Neural cell (in vitro differentiated cells): Measurements from ENCODE around the gene PRIMA1. TPM values are rescaled to one million over a fixed set of nuclear protein-coding genes. Genes with fewer than 3 reads are reported as not detected.

Source experiments
- H2AFZ ChIP-seq: fragments of 200-600, 300-800 bp; sonication (generic), shearing (Covaris generic); 2 replicates; pipeline ENCODE4 v1.6.0; 2014; ENCODE audit warnings: low read depth, mild to moderate bottlenecking, antibody characterized with exemption, low read length, moderate library complexity
- H3F3A ChIP-seq: fragments of 200-600 bp; shearing (Covaris generic); 2 replicates; pipeline ENCODE4 v1.6.1; 2016; ENCODE audit warnings: mild to moderate bottlenecking, moderate library complexity, mixed read lengths, antibody characterized with exemption, low read length; ENCODE audit not compliant: insufficient read depth, poor library complexity, severe bottlenecking
- H3K27ac ChIP-seq: fragments of 200-600, 300-800 bp; sonication (generic), shearing (Covaris generic); 2 replicates; pipeline ENCODE4 v1.5.1; 2014; ENCODE audit warnings: mild to moderate bottlenecking, low read length, moderate library complexity
- H3K27me3 ChIP-seq: fragments of 300-800, 200-600 bp; sonication (generic), shearing (Covaris generic); 2 replicates; pipeline ENCODE4 v1.6.0; 2014; ENCODE audit warnings: mild to moderate bottlenecking, low read depth, low read length, moderate library complexity; ENCODE audit not compliant: insufficient read depth
- H3K36me3 ChIP-seq: fragments of 300-800, 200-600 bp; sonication (generic), shearing (Covaris generic); 2 replicates; pipeline ENCODE4 v1.5.1; 2014; ENCODE audit warnings: mild to moderate bottlenecking, antibody characterized with exemption, low read length, moderate library complexity; ENCODE audit not compliant: insufficient read depth
- H3K4me2 ChIP-seq: fragments of 300-800, 200-600 bp; sonication (generic), shearing (Covaris generic); 2 replicates; pipeline ENCODE4 v1.6.0; 2014; ENCODE audit warnings: mild to moderate bottlenecking, low read length
- H3K4me3 ChIP-seq: fragments of 300-800, 200-600 bp; sonication (generic), shearing (Covaris generic); 2 replicates; pipeline ENCODE4 v1.5.1; 2014; ENCODE audit warnings: mild to moderate bottlenecking, low read length, moderate library complexity
- H3K79me2 ChIP-seq: fragments of 200-600 bp; shearing (Covaris generic); replicated peaks from 2 replicates; pipeline ENCODE4 v1.6.0; 2014; ENCODE audit warnings: mild to moderate bottlenecking, low read length, moderate library complexity; ENCODE audit not compliant: insufficient read depth
- H3K9ac ChIP-seq: fragments of 300-800, 200-600 bp; sonication (generic), shearing (Covaris generic); 2 replicates; pipeline ENCODE4 v1.6.1; 2016; ENCODE audit warnings: mild to moderate bottlenecking, low read length, mixed read lengths
- H3K9me2 ChIP-seq: fragments of 200-600 bp; shearing (Covaris generic); 2 replicates; pipeline ENCODE4 v1.6.1; 2016; ENCODE audit warnings: mild to moderate bottlenecking, low read length, mixed read lengths; ENCODE audit not compliant: insufficient read depth
- H3K9me3 ChIP-seq: fragments of 200-600, 300-800 bp; sonication (generic), shearing (Covaris generic); 2 replicates; pipeline ENCODE4 v1.6.1; 2016; ENCODE audit warnings: mild to moderate bottlenecking, mixed run types, low read length, moderate library complexity, mixed read lengths
- H4K20me1 ChIP-seq: fragments of 200-600 bp; shearing (Covaris generic); 2 replicates; pipeline ENCODE4 v1.6.1; 2016; ENCODE audit warnings: mild to moderate bottlenecking, mixed run types; ENCODE audit not compliant: insufficient read depth
- EP300 ChIP-seq: fragments of 450-650 bp; conservative IDR thresholded peaks from 2 replicates; pipeline ENCODE4 v1.6.1; 2014; ENCODE audit warnings: antibody characterized with exemption, mild to moderate bottlenecking, moderate library complexity; ENCODE audit not compliant: poor library complexity, severe bottlenecking
- EZH2 ChIP-seq: fragments of 200-600, 300-800 bp; shearing (Covaris generic), sonication (generic); IDR thresholded peaks from 2 replicates; pipeline ENCODE4 v1.6.1; 2014; ENCODE audit warnings: antibody characterized with exemption, low read length, borderline replicate concordance, mild to moderate bottlenecking; ENCODE audit not compliant: insufficient read depth, poor library complexity, severe bottlenecking
- MXI1 ChIP-seq: fragments of 450-650 bp; conservative IDR thresholded peaks from 2 replicates; pipeline ENCODE4 v1.6.1; 2014; ENCODE audit warnings: antibody characterized with exemption, mild to moderate bottlenecking; ENCODE audit not compliant: poor library complexity, severe bottlenecking
- POLR2AphosphoS5 ChIP-seq: IDR thresholded peaks from 2 replicates; pipeline ENCODE4 v1.6.1; 2012
- RAD21 ChIP-seq: fragments of 450-650 bp; conservative IDR thresholded peaks from 2 replicates; pipeline ENCODE4 v1.6.1; 2014; ENCODE audit warnings: antibody characterized with exemption, mild to moderate bottlenecking, moderate library complexity
- REST ChIP-seq: IDR thresholded peaks from 2 replicates; pipeline ENCODE4 v1.6.1; 2012; ENCODE audit warnings: borderline replicate concordance
- SMC3 ChIP-seq: fragments of 450-650 bp; conservative IDR thresholded peaks from 2 replicates; pipeline ENCODE4 v1.6.1; 2014; ENCODE audit warnings: antibody characterized with exemption, mild to moderate bottlenecking, moderate library complexity; ENCODE audit not compliant: poor library complexity
- TAF1 ChIP-seq: IDR thresholded peaks from 2 replicates; pipeline ENCODE4 v1.6.1; 2012; ENCODE audit warnings: low read depth
- polyA plus RNA-seq: library from polyadenylated mRNA; depleted of rRNA; stranded (reverse); fragments of >200 nt; gene quantifications from 2 replicates; pipeline ENCODE4 v1.2.3, GENCODE V29; 2014
- TF ChIP-seq, protein P1 (sequence below): fragments of 450-650 bp; IDR thresholded peaks from 2 replicates; pipeline ENCODE4 v1.5.1; 2014; ENCODE audit warnings: antibody characterized with exemption, mild to moderate bottlenecking, moderate library complexity; ENCODE audit not compliant: poor library complexity, severe bottlenecking

Gene PRIMA1
- polyA plus RNA-seq, 1 donor from 2014 or later, result not detected

DNA sequence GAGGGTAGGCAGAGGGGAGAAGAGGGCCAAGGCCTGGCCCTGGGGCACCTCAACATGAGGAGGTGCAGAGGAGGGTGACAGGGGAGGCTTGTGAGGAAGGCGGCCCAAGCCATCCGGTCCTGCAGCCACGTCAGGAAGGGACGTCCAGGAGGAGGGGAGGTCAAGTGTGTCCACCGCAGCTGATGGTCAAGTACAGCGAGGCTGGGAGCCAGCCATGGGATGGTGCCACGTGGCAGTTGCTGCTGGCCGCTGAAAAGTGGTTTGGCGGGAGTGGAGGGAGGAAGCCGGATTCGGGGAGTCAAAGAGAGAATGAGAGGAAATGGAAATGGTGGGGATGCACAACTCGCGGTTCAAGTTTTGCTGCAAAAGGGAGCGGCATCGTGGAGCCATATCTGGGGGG is 41.2 kb downstream of the PRIMA1 start:
- Histone ChIP-seq H3K9ac (no peak overlapping the region), H3K27ac (no peak overlapping the region)

DNA sequence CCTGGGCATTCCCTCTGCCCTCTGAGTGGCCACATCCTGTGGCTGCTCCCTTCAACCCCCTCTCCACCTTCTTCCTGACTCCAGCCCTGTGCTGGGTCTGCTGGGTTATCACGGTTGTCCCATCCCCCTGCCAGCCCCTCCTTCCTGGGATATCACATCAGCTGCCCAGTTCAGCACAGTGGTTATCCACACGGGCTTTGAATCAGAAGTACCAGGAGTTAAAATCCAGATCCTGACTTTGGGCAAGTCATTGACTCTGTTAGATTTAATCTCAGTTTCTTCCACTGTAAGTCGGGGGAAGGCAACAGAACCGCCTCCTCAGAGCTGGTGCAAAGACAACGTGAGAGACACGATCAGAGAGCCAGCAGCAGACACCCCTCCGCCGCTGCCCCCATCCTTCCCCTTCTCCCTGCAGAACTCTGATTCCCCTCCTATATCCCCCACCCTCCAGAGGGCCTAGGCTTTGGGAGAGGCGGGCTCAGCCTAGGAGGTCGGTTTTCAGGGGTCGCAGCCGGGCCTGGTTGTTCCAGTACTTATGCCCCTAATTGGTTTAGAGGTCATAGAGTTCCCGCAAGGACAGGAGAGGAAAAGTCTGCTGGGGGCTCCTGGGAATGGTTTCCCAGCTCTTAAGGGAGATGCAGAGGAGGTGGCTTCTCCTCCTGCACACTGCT is 42.5 kb downstream of the PRIMA1 start:
- Histone ChIP-seq H3K27me3 (no peaks in the 10 kb centered on the region), H3K4me2 (no peak overlapping the region), H3K9me2 (no peaks in the 10 kb centered on the region), H3K79me2 (no peaks in the 10 kb centered on the region), H3F3A (no peaks in the 10 kb centered on the region), H2AFZ (no peak overlapping the region), H3K4me3 (no peak overlapping the region), H3K36me3 (no peaks in the 10 kb centered on the region), H3K9ac (no peak overlapping the region), H4K20me1 (no peaks in the 10 kb centered on the region), H3K27ac (no peak overlapping the region), H3K9me3 (no peaks in the 10 kb centered on the region)
- TF ChIP-seq MXI1 (no peak), TAF1 (no peak)

More for the DNA sequence above, 41.2 kb downstream of the PRIMA1 start:
- no peak overlapping the region for H2AFZ ChIP-seq
- no peak overlapping the region for H3K4me2 ChIP-seq
- no peaks in the 10 kb centered on the region for H3K27me3 ChIP-seq
- TF ChIP-seq, protein P1, sequence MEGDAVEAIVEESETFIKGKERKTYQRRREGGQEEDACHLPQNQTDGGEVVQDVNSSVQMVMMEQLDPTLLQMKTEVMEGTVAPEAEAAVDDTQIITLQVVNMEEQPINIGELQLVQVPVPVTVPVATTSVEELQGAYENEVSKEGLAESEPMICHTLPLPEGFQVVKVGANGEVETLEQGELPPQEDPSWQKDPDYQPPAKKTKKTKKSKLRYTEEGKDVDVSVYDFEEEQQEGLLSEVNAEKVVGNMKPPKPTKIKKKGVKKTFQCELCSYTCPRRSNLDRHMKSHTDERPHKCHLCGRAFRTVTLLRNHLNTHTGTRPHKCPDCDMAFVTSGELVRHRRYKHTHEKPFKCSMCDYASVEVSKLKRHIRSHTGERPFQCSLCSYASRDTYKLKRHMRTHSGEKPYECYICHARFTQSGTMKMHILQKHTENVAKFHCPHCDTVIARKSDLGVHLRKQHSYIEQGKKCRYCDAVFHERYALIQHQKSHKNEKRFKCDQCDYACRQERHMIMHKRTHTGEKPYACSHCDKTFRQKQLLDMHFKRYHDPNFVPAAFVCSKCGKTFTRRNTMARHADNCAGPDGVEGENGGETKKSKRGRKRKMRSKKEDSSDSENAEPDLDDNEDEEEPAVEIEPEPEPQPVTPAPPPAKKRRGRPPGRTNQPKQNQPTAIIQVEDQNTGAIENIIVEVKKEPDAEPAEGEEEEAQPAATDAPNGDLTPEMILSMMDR, result no peak
- no peak for TF ChIP-seq EP300
- H3K9me2 ChIP-seq, result no peaks in the 10 kb centered on the region
- H4K20me1 ChIP-seq, result no peaks in the 10 kb centered on the region
- H3K79me2 ChIP-seq, result no peaks in the 10 kb centered on the region
- no peaks in the 10 kb centered on the region for H3F3A ChIP-seq
- no peaks in the 10 kb centered on the region for H3K36me3 ChIP-seq
- no peak overlapping the region for H3K4me3 ChIP-seq
- H3K9me3 ChIP-seq, result no peaks in the 10 kb centered on the region

DNA sequence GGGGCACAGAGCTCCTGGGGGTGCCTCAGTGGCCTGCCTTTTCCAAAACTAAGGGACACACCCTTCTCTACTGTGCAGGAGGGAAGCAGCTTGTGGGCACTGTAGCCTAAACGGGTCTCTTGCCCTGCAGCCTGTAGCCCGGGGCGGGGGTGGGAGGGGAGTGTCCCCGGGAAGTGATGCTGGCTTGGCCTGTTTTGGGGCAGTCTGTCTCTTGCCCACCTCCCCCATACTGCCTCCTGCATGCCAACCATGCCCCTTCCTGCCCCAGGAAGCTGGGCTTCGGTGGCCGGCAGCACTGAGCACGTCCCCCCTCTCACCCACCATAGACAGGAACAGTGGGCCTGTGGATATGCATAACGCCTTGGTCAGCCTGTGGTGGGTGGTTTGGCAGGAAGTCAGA is 43.4 kb downstream of the PRIMA1 start:
- Histone ChIP-seq H3K36me3 (no peaks in the 10 kb centered on the region), H4K20me1 (no peaks in the 10 kb centered on the region), H3K9me2 (no peaks in the 10 kb centered on the region), H3K79me2 (no peaks in the 10 kb centered on the region), H3K27ac (no peak overlapping the region), H3K4me3 (no peak overlapping the region), H3K27me3 (no peaks in the 10 kb centered on the region), H3K9ac (no peak overlapping the region), H3F3A (no peaks in the 10 kb centered on the region), H3K4me2 (no peak overlapping the region), H3K9me3 (no peaks in the 10 kb centered on the region), H2AFZ (no peak overlapping the region)
- no peak for TF ChIP-seq EP300
- no peak for TF ChIP-seq SMC3
- TF ChIP-seq RAD21, result no peak
- TF ChIP-seq, protein P1, result no peak
- no peak for TF ChIP-seq MXI1
- no peak for TF ChIP-seq EZH2
- TF ChIP-seq TAF1, result no peak
- TF ChIP-seq REST, result no peak
- TF ChIP-seq POLR2AphosphoS5, result no peak
